Middle frontal gyrus (tissue), 1 donor: Measurements from ENCODE around the gene CDH19.

Source experiments
- DNase-seq: peaks from one replicate; pipeline ENCODE4 v3.0.0-alpha.2; 2015; ENCODE audit warnings: low spot score; ENCODE audit errors: extremely low spot score

Gene CDH19

DNA sequence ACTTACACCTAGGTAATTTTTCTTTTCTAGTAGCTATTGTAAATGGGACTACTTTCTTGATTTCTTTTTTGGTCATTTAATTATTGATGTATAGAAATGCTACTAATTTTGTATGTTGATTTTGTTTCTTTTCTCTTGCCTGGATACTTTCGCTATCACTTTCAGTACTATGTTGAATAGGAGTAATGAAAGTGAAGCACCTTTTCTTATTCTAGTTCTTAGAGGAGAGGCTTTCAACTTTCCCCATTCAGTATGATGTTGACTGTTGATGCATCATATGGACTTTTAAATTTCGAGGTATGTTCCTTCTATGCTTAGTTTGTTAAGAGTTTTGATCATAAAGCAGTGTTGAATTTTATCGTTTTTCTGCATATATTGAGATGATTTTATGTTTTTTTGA lies 142.5 kb downstream of the CDH19 start:
- no peak for DNase-seq

DNA sequence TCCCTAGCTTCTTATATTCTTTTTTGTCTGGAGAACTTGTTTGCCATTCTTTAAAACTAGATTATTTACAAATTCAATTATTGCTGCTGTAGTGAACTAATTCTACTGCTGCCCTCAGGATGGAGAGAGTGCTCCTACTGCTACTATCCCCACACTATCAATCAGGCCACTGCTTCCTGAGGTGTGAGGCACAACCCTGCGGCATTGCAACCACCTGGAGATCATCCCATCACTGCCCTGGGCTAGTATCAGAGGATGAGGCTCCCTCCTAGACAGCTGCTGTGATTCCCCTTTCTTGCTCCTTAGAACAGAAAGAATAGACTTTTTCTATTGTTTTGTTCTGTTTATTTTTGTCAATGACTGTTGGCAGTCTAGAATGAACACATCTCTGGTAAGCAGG lies 146.6 kb downstream of the CDH19 start:
- no peak for DNase-seq
